AG04449 (cell line): ENCODE measurements around the gene FAH.

ENCODE experiments used
- CTCF ChIA-PET: fragments of 350-600 bp; formaldehyde crosslinking; extraction: SDS; loops from one replicate; lab custom pipeline; 2021; ENCODE audit warnings: antibody characterized with exemption; lab: Yijun Ruan, JAX
- POLR2A ChIA-PET: fragments of 400-600, 350-600 bp; formaldehyde crosslinking; extraction: SDS; loops from one replicate; lab custom pipeline; 2020; ENCODE audit warnings: antibody characterized with exemption, inconsistent platforms; lab: Yijun Ruan, JAX
- DNase-seq: peaks from one replicate; pipeline ENCODE4 v3.0.0-alpha.2; 2010; ENCODE audit warnings: low read depth, low spot score
- H3K4me3 ChIP-seq: 2 replicates; pipeline ENCODE4 v1.5.1; 2011; ENCODE audit warnings: low read depth, mild to moderate bottlenecking, control low read depth, low read length
- TF ChIP-seq, protein P1 (sequence below): IDR thresholded peaks from one replicate; pipeline ENCODE4 v1.5.1; 2011; ENCODE audit warnings: mild to moderate bottlenecking, moderate library complexity, low read length, control low read depth, inconsistent platforms; ENCODE audit not compliant: insufficient read depth; ENCODE audit errors: missing control alignments

FAH gene

DNA sequence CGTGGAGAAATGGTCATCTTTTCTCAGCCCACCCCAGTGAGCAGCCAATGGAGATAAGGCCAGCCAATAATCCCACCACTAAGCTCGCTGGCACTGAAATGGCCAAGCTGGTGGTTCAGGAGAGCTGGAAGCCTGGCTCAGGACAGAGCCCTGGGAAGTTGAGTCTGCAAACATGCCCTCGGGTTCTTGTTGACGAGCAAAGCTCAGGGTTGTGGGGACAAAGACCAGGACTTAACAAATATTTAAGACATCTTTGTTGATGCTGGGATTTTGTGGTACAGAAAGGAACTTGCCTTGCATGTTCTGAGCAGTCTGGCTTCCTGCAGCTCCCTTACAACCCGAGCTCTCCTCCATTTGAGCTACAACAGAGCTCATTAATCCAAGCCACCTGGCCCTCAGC lies 4.4 kb downstream of the FAH start:
- ChIA-PET POLR2A (no interaction called here), CTCF (interaction anchor here (5.5 kb wide), 1 partner anchor 16 kb away, joined by 42 read pairs; no protein-coding TSS in a partner anchor)
- H3K4me3 ChIP-seq = no peak overlapping the region
- TF ChIP-seq, protein P1, sequence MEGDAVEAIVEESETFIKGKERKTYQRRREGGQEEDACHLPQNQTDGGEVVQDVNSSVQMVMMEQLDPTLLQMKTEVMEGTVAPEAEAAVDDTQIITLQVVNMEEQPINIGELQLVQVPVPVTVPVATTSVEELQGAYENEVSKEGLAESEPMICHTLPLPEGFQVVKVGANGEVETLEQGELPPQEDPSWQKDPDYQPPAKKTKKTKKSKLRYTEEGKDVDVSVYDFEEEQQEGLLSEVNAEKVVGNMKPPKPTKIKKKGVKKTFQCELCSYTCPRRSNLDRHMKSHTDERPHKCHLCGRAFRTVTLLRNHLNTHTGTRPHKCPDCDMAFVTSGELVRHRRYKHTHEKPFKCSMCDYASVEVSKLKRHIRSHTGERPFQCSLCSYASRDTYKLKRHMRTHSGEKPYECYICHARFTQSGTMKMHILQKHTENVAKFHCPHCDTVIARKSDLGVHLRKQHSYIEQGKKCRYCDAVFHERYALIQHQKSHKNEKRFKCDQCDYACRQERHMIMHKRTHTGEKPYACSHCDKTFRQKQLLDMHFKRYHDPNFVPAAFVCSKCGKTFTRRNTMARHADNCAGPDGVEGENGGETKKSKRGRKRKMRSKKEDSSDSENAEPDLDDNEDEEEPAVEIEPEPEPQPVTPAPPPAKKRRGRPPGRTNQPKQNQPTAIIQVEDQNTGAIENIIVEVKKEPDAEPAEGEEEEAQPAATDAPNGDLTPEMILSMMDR = no peak
- DNase-seq = no peak

DNA sequence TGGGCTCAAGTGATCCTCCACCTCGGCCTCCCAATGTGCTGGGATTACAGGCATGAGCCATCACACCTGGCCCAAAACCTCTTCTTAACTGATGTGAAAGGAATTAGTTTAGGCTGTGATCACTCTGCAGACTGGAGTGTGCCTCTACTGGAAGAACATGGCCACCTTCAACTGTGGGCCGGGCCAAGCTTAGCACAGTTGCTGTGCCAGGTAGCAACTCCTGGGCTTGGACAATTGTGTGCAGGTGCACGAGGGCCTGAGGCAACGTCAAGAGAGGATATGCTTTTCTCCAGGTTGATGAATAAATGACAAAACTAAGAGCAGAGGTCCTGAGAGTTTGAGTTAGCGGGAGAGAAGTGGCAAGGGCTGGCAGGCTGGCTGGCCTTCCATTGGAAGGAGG lies 6.5 kb downstream of the FAH start:
- no peak for DNase-seq
- TF ChIP-seq, protein P1 = no peak
- CTCF ChIA-PET = interaction anchor here (5.5 kb wide), 1 partner anchor 14 kb away, joined by 42 read pairs; no protein-coding TSS in a partner anchor
- POLR2A ChIA-PET = no interaction called here
- H3K4me3 ChIP-seq = no peak overlapping the region

DNA sequence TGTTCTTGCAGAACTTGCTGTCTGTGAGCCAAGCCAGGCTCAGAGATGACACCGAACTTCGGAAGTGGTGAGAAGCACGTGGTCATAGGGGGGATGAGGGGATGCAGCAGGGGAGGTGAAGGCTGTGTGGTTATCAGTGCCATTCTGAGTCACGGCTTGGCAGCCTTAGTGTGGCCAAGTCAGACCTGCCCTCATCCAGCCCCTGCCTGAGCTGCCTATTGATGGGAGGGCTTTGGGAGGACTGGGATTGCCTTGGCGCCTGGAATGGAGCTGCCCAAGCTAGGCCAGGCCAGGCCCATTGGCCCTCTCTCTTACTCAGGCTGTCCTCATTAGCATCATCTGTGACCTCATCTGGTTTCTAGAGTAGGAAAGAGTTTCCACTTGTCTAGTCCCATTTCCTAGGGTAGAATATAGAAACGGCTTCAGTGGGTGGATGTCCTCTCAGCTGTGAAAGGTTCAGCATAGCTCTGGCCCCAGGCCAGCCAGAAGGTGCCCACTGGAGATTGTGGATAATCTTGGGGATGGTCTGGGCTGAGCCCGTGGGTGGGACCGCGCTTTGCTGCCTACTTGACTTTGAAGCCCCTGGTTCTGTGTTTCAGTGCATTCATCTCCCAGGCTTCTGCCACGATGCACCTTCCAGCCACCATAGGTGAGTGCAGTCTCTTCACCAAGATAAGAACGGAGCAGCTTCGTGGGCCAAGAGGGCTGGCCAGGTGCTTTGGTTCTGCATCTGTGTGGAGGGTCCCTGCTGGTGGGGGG lies 7.2 kb downstream of the FAH start:
- H3K4me3 ChIP-seq = no peak overlapping the region
- DNase-seq = no peak
- POLR2A ChIA-PET = interaction anchor here (1.2 kb wide), 1 partner anchor 8 kb away, joined by 3 read pairs; no protein-coding TSS in a partner anchor
- CTCF ChIA-PET = interaction anchor here (1.0 to 5.5 kb wide), 2 partner anchors 8 to 14 kb away, joined by 3 to 42 read pairs; no protein-coding TSS in a partner anchor
- TF ChIP-seq, protein P1 = no peak

DNA sequence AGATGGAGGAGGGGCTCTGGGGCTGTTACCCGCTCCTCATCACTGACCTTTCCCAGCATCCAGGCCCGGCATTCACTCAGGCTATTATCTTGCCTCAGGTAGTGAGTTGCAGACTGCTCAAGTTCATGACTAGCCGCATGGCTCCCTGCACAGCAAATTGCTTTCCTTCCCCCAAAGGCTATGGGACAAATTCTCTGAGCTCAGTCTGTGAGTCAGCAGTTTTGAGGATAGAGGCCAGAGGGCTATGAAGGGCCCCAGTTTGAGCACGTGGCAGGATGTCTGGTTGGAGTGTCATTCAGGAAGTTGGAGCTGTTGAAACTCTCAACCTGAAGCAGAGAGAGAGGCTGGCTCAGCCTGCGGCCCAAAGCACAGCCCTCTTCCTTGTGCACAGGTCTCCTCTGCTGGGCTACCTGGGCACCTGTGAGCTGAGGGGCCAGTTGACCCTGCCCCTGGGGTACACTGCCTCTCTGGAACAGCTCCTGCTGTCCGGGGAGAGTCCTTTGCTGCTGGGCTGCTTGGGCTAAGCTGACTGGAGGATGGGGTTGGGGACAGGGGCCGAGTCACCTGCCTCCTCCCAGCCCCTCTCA lies 7.9 kb downstream of the FAH start:
- ChIA-PET POLR2A (interaction anchor here (1.0 to 1.2 kb wide), 2 partner anchors 9 to 11 kb away, joined by 3 to 4 read pairs; no protein-coding TSS in a partner anchor), CTCF (interaction anchor here (0.7 to 5.5 kb wide), 4 partner anchors 8 to 21 kb away, joined by 3 to 42 read pairs (median 3); no protein-coding TSS in a partner anchor)
- TF ChIP-seq, protein P1 = no peak
- no peak overlapping the region for H3K4me3 ChIP-seq
- DNase-seq = peak; percentile 72

DNA sequence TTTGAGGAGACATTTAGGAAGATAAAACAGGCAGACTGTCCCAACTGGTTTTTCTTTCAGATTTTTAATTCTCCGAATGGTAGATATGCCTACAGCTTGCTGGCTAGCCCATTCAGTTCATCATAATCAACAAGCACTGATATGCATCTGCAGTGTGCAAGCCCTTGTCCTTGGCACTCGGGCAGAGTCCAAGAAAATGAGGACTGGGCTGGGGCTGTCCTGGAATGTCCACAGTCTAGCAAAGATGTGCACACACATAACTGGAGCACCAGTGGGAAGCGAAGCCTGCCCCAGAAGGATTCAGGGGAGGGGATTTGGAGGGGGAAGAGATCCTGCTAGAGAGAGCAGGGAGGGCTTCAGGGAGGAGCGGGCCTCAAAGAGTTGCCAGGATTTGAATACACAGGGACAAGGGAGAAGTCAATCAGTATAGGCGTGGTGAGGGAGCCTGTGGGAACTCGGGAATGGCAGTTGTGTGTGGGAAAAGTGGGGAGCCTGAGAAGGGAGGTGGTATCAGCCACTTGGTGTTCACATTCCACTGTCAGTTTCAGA lies 8.7 kb downstream of the FAH start:
- H3K4me3 ChIP-seq = no peak overlapping the region
- CTCF ChIA-PET = interaction anchor here (0.9 to 5.5 kb wide), 4 partner anchors 12 to 20 kb away, joined by 3 to 42 read pairs (median 19); no protein-coding TSS in a partner anchor
- POLR2A ChIA-PET = interaction anchor here (1.0 to 1.2 kb wide), 2 partner anchors 10 kb away, joined by 3 to 4 read pairs; no protein-coding TSS in a partner anchor
- DNase-seq = no peak
- TF ChIP-seq, protein P1 = no peak
